Sigmoid colon (tissue), 4 donors: Measurements from ENCODE around the gene OR10D3.

Source experiments
- EP300 ChIP-seq, 4 donors: sonication (generic); formaldehyde crosslinking; IDR thresholded peaks; one replicate each; pipeline ENCODE4 v1.6.1; 2017; ENCODE audit warnings: antibody characterized with exemption in 4 of 4
- POLR2A ChIP-seq, 2 donors: fragments of 450-650 bp; IDR thresholded peaks; one replicate each; pipeline ENCODE4 v1.6.1; 2016; ENCODE audit warnings: antibody characterized with exemption in 2 of 2, mild to moderate bottlenecking in 2 of 2, moderate library complexity in 2 of 2

- TF ChIP-seq POLR2A (IDR thresholded peaks at IDR 0.05) (no peak), EP300 (IDR thresholded peaks at IDR 0.05) (no peak)
These were observed 30.9 kb downstream of the OR10D3 start for GRCh38 chr11:124214027-124214426.
